DOHH2 (cell line): ENCODE results near the gene HAND1.

Experiments
- CTCF ChIP-seq: fragments of 200-600 bp; sonication (generic); IDR thresholded peaks from one replicate; pipeline ENCODE4 v1.5.1; 2014; ENCODE audit warnings: antibody characterized with exemption, mild to moderate bottlenecking, low read depth, low read length; ENCODE audit not compliant: poor library complexity, severe bottlenecking
- EZH2phosphoT487 ChIP-seq: fragments of 200-600 bp; sonication (generic); IDR thresholded peaks from 2 replicates; pipeline ENCODE4 v1.6.1; 2017; ENCODE audit warnings: borderline replicate concordance, mild to moderate bottlenecking, antibody characterized with exemption, low read length, moderate library complexity, mixed read lengths

- no peak for TF ChIP-seq CTCF
- TF ChIP-seq EZH2phosphoT487, result no peak
These were observed 35.2 kb downstream of the HAND1 start for GRCh38 chr5:154442801-154443200.
